Measurements from ENCODE around the gene SYT5. TPM values are rescaled to one million over a fixed set of nuclear protein-coding genes. Genes with fewer than 3 reads are reported as not detected.
A peak's percentile ranks its signal among the peaks of the same experiment; 100 is the strongest.

SYT5 gene
- total and polyA plus RNA-seq, 9 of the 15 experiments (the other 6 are each of a cell fraction or from before 2014, with no cell fraction given): 1.3 to 20.9 (median 8.8) TPM

DNA sequence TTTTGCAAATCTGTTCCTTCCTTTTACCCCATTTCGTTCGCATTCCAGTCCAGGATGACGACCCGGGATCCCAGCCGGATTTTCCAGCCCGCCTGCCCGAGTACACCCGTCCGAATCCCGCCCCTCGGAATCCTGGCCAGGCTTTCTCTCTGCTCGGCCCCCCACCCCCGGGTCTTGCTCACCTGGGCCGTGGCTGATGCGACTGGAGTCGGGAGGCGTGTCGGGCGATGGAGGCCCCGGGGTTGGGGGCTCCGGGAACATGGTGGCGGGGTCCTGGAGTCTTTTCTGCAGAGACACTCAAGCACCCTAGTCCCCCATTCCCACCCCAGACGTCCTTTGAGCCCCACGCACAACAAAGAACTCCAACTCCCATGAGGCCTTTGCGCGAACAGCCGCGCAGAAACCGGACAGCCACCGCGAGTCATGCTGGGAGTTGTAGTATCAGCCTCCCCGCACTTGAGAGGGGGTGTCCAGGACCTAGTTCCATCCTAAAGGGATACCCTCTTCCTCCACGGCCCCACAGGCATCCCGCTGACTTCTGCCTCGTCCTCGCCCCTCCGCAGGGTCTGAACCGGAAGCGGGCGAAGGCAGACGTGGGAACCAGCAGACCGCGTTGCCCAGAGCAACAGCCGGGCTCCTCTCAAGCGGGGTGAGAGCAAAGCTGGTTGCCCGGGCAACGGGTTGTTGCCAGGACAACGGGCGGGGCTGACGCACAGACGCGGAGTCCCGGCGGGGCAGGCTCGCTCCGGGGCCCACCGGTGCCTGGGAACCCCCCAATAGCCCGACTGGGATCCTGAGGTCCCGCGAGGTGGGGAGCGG lies 1.1 kb downstream of the SYT5 start (continued):
- TF ChIP-seq, protein P1, sequence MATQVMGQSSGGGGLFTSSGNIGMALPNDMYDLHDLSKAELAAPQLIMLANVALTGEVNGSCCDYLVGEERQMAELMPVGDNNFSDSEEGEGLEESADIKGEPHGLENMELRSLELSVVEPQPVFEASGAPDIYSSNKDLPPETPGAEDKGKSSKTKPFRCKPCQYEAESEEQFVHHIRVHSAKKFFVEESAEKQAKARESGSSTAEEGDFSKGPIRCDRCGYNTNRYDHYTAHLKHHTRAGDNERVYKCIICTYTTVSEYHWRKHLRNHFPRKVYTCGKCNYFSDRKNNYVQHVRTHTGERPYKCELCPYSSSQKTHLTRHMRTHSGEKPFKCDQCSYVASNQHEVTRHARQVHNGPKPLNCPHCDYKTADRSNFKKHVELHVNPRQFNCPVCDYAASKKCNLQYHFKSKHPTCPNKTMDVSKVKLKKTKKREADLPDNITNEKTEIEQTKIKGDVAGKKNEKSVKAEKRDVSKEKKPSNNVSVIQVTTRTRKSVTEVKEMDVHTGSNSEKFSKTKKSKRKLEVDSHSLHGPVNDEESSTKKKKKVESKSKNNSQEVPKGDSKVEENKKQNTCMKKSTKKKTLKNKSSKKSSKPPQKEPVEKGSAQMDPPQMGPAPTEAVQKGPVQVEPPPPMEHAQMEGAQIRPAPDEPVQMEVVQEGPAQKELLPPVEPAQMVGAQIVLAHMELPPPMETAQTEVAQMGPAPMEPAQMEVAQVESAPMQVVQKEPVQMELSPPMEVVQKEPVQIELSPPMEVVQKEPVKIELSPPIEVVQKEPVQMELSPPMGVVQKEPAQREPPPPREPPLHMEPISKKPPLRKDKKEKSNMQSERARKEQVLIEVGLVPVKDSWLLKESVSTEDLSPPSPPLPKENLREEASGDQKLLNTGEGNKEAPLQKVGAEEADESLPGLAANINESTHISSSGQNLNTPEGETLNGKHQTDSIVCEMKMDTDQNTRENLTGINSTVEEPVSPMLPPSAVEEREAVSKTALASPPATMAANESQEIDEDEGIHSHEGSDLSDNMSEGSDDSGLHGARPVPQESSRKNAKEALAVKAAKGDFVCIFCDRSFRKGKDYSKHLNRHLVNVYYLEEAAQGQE (IDR thresholded peaks at IDR 0.05; ENCODE audit: borderline replicate concordance): no peak; the same call in 1 of the 2 replicates
- TF ChIP-seq, protein P1 (CRISPR knock-in tag; IDR thresholded peaks at IDR 0.05; ENCODE audit: low read depth): 0 out of 2 replicates have a peak, but pooled peaks have one; percentile 35
- TF ChIP-seq CREBBP (IDR thresholded peaks at IDR 0.05; ENCODE audit: low read depth, low read length) (peak; percentile 85), HDAC2 (IDR thresholded peaks at IDR 0.05) (peak; percentile 28; the same call in 1 of the 2 replicates), ZNF764 (CRISPR knock-in tag; IDR thresholded peaks at IDR 0.05; ENCODE audit: low read depth) (no peak), ETV1 (tag; conservative IDR thresholded peaks at IDR 0.05; ENCODE audit: low read depth) (peak; percentile 76), ZNF707 (CRISPR knock-in tag; conservative IDR thresholded peaks at IDR 0.05) (no peak), TOE1 (IDR thresholded peaks at IDR 0.05; ENCODE audit: borderline replicate concordance) (peak; percentile 91), TOE1 (CRISPR knock-in tag; IDR thresholded peaks at IDR 0.05; ENCODE audit: borderline replicate concordance, low read depth) (no peak), RFX1 (IDR thresholded peaks at IDR 0.05) (peak; percentile 99), ATF7 (IDR thresholded peaks at IDR 0.05) (peak; percentile 47; the same call in 1 of the 2 replicates), PRPF4 (IDR thresholded peaks at IDR 0.05; ENCODE audit: insufficient read depth, low read depth, low read length, poor library complexity, severe bottlenecking) (no peak), ZBTB43 (CRISPR knock-in tag; IDR thresholded peaks at IDR 0.05) (no peak), ZNF253 (CRISPR knock-in tag; conservative IDR thresholded peaks at IDR 0.05) (no peak), TEAD4 (IDR thresholded peaks at IDR 0.05; ENCODE audit: low read length) (peak; percentile 37; the same call in 1 of the 2 replicates), TEAD4 (CRISPR knock-in tag; IDR thresholded peaks at IDR 0.05; ENCODE audit: borderline replicate concordance) (no peak), ELF4 (CRISPR knock-in tag; IDR thresholded peaks at IDR 0.05) (peak; percentile 78; the same call in 1 of the 2 replicates), ZC3H11A (IDR thresholded peaks at IDR 0.05; ENCODE audit: low read depth, low read length) (0 out of 2 replicates have a peak, but pooled peaks have one; percentile 28), ZBTB7A (IDR thresholded peaks at IDR 0.05; ENCODE audit: borderline replicate concordance, control insufficient read depth, low read depth, low read length) (peak; percentile 43; the same call in 1 of the 2 replicates)
